Epithelial cell of proximal tubule (primary cell): ENCODE data around the gene MAPK6. TPM values are rescaled to one million over a fixed set of nuclear protein-coding genes. Genes with fewer than 3 reads are reported as not detected.
"Not testable (repeated sequence)": the region's sequence is repeated elsewhere in the genome, so short reads cannot be mapped to it uniquely, and the experiment has no call there.

Experiments
- DNase-seq: peaks from one replicate; pipeline ENCODE4 v3.0.0-alpha.2; 2011; ENCODE audit warnings: low read depth
- H3K4me3 ChIP-seq: 2 replicates; pipeline ENCODE4 v1.5.1; 2011; ENCODE audit warnings: low read depth, mild to moderate bottlenecking, low read length
- CTCF ChIP-seq: conservative IDR thresholded peaks from 2 replicates; pipeline ENCODE4 v1.5.1; 2012; ENCODE audit warnings: low read depth, mild to moderate bottlenecking, low read length
- total RNA-seq: library from RNA; depleted of rRNA; stranded (reverse); fragments of >200 nt; gene quantifications from 2 replicates; pipeline ENCODE4 v1.2.3, GENCODE V29; 2015

MAPK6 gene
- total RNA-seq, 1 donor from 2014 or later = 32.6 TPM

DNA sequence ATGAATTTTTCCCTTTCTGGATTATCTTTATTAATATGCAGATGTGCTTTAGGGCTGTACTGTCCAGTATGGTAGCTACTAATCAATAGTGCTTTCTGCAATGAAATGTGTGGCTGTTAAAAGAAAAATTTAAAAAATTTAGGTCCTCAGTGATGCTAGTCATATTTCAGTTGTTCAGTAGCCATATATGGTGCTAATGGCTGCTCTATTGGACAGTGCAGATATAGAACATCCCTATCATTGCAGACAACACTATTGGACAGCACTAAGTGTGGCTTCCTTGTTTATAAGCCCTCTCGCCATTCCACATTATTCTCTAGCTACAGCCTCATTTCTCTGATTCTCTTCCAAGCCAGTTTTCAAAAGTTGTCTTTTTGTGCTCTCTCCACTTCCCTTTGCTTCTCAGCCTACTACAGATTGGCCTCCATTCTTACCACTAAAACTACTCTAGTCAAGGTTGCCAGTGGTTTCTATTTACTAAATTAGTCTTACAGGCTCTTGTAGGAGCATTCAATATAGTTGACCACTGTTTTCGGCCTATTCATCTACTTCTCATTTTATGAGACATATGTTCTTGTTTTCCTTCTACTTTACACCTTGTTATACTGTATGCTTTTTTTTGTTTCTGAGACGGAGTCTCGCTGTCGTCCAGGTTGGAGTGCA, 9.5 kb downstream of the MAPK6 start:
- no peak for DNase-seq
- TF ChIP-seq CTCF = no peak

GRCh38 chr15:52030010-52030409, 11.0 kb downstream of the MAPK6 start:
- DNase-seq = no peak
- H3K4me3 ChIP-seq = no peak overlapping the region
- TF ChIP-seq CTCF = no peak

More for the DNA sequence above, 9.5 kb downstream of the MAPK6 start:
- H3K4me3 ChIP-seq = no peak overlapping the region

DNA sequence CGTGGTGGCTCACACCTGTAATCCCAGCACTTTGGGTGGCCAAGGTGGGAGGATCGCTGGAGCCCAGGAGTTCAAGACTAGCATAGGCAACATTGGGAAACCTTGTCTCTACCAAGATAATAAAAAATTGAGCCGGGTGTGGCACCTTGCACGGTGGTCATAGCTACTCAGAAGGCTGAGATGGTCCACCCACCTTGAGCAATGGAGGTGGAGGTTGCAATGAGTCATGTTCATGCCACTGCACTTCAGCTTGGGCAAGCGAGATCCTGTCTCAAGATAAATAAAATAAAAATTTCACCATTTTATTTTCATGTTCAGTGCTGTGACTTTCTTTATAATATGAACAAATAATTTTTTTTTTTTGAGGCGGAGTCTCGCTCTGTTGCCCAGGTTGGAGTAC, 12.5 kb downstream of the MAPK6 start:
- no peak for TF ChIP-seq CTCF
- H3K4me3 ChIP-seq = no peak overlapping the region
- no peak for DNase-seq

GRCh38 chr15:52037889-52038505, 19.0 kb downstream of the MAPK6 start:
- H3K4me3 ChIP-seq = no peak overlapping the region
- DNase-seq = no peak
- no peak for TF ChIP-seq CTCF

DNA sequence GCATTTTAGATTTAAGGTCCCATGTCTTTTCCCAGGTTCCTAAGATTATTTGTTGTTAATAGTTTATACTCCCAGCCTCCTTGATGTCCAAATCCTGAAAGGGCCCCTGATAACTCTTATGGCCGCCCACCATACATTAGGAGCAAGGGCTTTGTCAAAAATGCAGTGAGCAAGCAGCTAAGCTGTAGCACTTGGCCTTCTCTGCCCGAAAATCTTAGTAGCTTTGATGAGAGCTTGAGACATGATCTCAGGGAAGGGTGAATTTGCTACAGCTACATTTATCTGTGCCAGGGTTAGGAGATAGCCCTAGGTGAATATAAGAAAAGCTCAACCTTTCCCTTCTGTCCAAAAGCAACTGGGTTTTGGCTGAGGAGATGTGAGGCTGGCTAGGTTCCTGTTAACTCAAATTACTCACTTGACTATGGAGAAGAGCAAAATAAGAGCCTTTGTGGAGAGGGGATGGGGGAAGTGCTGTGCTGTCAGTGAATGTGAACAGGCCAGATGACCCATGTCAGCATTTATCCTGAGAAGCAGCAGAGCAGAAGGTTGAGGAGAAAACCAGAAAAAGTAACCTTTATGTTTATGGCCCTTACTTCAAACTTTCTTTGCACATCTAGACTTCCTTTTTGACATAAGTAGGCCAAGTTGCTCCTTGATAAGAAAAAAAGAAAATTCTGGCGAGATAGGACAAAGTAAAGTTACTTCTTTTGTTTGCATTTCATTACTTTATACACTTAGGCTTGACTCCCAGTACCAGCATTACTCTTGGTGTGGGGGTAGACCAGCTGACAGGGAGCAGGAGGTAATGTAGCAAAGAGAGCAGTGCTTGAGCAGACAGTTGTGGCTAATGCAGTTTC, 21.1 kb downstream of the MAPK6 start:
- H3K4me3 ChIP-seq = no peak overlapping the region
- no peak for TF ChIP-seq CTCF
- no peak for DNase-seq

GRCh38 chr15:52042051-52042851, 23.2 kb downstream of the MAPK6 start:
- no peak for TF ChIP-seq CTCF
- no peak overlapping the region for H3K4me3 ChIP-seq
- DNase-seq = no peak

- not testable (repeated sequence) for H3K4me3 ChIP-seq, DNase-seq
These were observed 26.8 kb downstream of the MAPK6 start for GRCh38 chr15:52045795-52046298.

- DNase-seq, H3K4me3 ChIP-seq: not testable (repeated sequence)
These were observed 27.5 kb downstream of the MAPK6 start for GRCh38 chr15:52046552-52046951.
